WTC11 (cell line): Measurements from ENCODE around the gene VTI1A. TPM values are rescaled to one million over a fixed set of nuclear protein-coding genes. Genes with fewer than 3 reads are reported as not detected.
"Not testable (repeated sequence)": the region's sequence is repeated elsewhere in the genome, so short reads cannot be mapped to it uniquely, and the experiment has no call there.

Source experiments
- ATAC-seq: fragments of 200-7000 bp; cut with Tn5 transposase; 2 replicates; pipeline ENCODE4 v1.10.0; 2021; ENCODE audit warnings: mild to moderate bottlenecking, moderate library complexity
- CTCF ChIA-PET: fragments of 300-600 bp; sonication (Branson Sonifier 250); formaldehyde crosslinking; loops from one replicate; lab custom pipeline; 2021; ENCODE audit warnings: antibody characterized with exemption; lab: Charles Lee
- POLR2A ChIA-PET: fragments of 350-600 bp; sonication (Branson Sonifier 250); formaldehyde crosslinking; loops from one replicate; lab custom pipeline; 2021; ENCODE audit warnings: antibody characterized with exemption; lab: Charles Lee
- DNase-seq: peaks from one replicate; pipeline ENCODE4 v3.0.0; 2021; ENCODE audit warnings: low spot score
- H3K27ac Mint-ChIP-seq: 2 replicates; pipeline ENCODE4 v1.8.0; 2021; ENCODE audit warnings: mixed read lengths
- H3K27me3 Mint-ChIP-seq: 2 replicates; pipeline ENCODE4 v1.8.0; 2021; ENCODE audit warnings: low read depth, mild to moderate bottlenecking, moderate library complexity, mixed read lengths
- H3K36me3 Mint-ChIP-seq: 2 replicates; pipeline ENCODE4 v1.8.0; 2021; ENCODE audit warnings: mixed read lengths
- H3K4me1 Mint-ChIP-seq: 2 replicates; pipeline ENCODE4 v1.8.0; 2022; ENCODE audit warnings: mixed read lengths
- H3K4me3 Mint-ChIP-seq: 2 replicates; pipeline ENCODE4 v1.8.0; 2021; ENCODE audit warnings: mild to moderate bottlenecking, moderate library complexity, mixed read lengths
- H3K9me3 Mint-ChIP-seq: 2 replicates; pipeline ENCODE4 v1.8.0; 2021; ENCODE audit warnings: mixed read lengths
- ATF6 ChIP-seq: sonication (generic); formaldehyde crosslinking; IDR thresholded peaks from 2 replicates; pipeline ENCODE4 v1.8.1; 2023; ENCODE audit warnings: mild to moderate bottlenecking, missing genetic modification reagents
- IRF1 ChIP-seq: sonication (generic); formaldehyde crosslinking; IDR thresholded peaks from 2 replicates; pipeline ENCODE4 v1.8.0; 2023; ENCODE audit warnings: missing genetic modification reagents
- SMAD3 ChIP-seq: sonication (generic); formaldehyde crosslinking; IDR thresholded peaks from 2 replicates; pipeline ENCODE4 v1.8.0; 2022; ENCODE audit warnings: missing genetic modification reagents, mild to moderate bottlenecking, borderline replicate concordance
- ZNF263 ChIP-seq: sonication (generic); formaldehyde crosslinking; IDR thresholded peaks from 2 replicates; pipeline ENCODE4 v1.8.1; 2022; ENCODE audit warnings: low read depth, mild to moderate bottlenecking, moderate library complexity, missing genetic modification reagents
- ZNF396 ChIP-seq: fragments of 250-450 bp; sonication (Bioruptor Pico); IDR thresholded peaks from 2 replicates; pipeline ENCODE4 v1.8.0; 2021; ENCODE audit warnings: mild to moderate bottlenecking, moderate library complexity, borderline replicate concordance
- total RNA-seq: library from RNA; stranded (reverse); gene quantifications from 3 replicates; pipeline ENCODE4 v1.2.3, GENCODE V29; 2021
- TF ChIP-seq, protein P1 (sequence below): sonication (generic); formaldehyde crosslinking; IDR thresholded peaks from 2 replicates; pipeline ENCODE4 v1.8.1; 2023; ENCODE audit warnings: mild to moderate bottlenecking, missing genetic modification reagents, moderate library complexity
- TF ChIP-seq, protein P2 (sequence below): sonication (generic); formaldehyde crosslinking; IDR thresholded peaks from 2 replicates; pipeline ENCODE4 v1.8.0; 2022; ENCODE audit warnings: missing genetic modification reagents

The VTI1A gene
- total RNA-seq, 1 experiment from 2014 or later = 20.1 TPM

DNA sequence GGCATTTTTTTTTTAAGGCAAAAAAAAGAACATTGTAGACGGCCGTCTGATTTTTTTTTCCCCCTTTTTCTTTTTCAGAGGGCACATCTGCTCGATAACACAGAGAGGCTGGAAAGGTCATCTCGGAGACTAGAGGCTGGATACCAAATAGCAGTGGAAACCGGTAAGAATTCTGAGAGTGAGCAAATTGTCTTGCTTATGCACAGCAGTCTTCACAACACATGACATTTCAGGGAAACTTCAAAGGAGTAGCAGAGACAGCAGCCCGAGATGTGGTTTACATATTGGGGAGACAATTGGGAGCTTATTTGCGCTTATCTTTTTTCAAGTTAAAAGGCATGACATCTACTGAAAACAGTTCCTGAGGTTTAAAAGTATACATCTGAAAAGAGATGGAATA lies 91.2 kb downstream of the VTI1A start (continued):
- no peak for TF ChIP-seq IRF1
- TF ChIP-seq, protein P1, sequence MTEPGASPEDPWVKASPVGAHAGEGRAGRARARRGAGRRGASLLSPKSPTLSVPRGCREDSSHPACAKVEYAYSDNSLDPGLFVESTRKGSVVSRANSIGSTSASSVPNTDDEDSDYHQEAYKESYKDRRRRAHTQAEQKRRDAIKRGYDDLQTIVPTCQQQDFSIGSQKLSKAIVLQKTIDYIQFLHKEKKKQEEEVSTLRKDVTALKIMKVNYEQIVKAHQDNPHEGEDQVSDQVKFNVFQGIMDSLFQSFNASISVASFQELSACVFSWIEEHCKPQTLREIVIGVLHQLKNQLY (CRISPR knock-in tag) = no peak

DNA sequence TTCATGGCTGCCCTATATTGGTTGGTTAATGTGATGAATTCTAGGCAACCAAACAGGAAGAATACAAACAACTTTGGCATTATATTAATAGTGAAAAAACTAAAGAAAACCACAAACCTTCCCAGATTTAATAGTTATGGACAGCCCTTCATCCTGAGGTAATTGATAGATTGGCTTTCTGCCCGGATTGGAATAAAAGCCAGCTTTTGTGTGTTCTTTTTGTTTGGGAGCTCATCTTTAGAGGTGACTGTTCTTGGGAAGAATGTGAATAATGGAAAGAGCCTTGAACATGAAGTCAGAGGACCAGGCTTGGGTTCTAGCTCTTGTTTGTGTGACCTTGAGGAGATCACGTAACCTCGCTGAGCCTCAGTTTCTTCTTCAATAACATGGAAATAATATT lies 92.3 kb downstream of the VTI1A start:
- Mint-ChIP-seq H3K27me3 (no peaks in the 10 kb centered on the region), H3K4me3 (no peak overlapping the region)
- CTCF ChIA-PET = no interaction called here
- TF ChIP-seq, protein P2, sequence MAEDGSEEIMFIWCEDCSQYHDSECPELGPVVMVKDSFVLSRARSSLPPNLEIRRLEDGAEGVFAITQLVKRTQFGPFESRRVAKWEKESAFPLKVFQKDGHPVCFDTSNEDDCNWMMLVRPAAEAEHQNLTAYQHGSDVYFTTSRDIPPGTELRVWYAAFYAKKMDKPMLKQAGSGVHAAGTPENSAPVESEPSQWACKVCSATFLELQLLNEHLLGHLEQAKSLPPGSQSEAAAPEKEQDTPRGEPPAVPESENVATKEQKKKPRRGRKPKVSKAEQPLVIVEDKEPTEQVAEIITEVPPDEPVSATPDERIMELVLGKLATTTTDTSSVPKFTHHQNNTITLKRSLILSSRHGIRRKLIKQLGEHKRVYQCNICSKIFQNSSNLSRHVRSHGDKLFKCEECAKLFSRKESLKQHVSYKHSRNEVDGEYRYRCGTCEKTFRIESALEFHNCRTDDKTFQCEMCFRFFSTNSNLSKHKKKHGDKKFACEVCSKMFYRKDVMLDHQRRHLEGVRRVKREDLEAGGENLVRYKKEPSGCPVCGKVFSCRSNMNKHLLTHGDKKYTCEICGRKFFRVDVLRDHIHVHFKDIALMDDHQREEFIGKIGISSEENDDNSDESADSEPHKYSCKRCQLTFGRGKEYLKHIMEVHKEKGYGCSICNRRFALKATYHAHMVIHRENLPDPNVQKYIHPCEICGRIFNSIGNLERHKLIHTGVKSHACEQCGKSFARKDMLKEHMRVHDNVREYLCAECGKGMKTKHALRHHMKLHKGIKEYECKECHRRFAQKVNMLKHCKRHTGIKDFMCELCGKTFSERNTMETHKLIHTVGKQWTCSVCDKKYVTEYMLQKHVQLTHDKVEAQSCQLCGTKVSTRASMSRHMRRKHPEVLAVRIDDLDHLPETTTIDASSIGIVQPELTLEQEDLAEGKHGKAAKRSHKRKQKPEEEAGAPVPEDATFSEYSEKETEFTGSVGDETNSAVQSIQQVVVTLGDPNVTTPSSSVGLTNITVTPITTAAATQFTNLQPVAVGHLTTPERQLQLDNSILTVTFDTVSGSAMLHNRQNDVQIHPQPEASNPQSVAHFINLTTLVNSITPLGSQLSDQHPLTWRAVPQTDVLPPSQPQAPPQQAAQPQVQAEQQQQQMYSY = no peak
- TF ChIP-seq, all 79 proteins: peak for 0
- Mint-ChIP-seq H3K4me1 (peaks cover 8% of the 10 kb centered on the region), H3K36me3 (peaks cover 12% of the 10 kb centered on the region), H3K27ac (no peak overlapping the region), H3K9me3 (peaks cover 10% of the 10 kb centered on the region)
- POLR2A ChIA-PET = no interaction called here
- DNase-seq = no peak
- ATAC-seq = no peak

GRCh38 chr10:112542823-112543222 lies 95.8 kb downstream of the VTI1A start:
- H3K4me3 Mint-ChIP-seq, DNase-seq, H3K4me1 Mint-ChIP-seq, POLR2A ChIA-PET, H3K27ac Mint-ChIP-seq, H3K27me3 Mint-ChIP-seq, CTCF ChIA-PET, ATAC-seq: not testable (repeated sequence)
- H3K36me3 Mint-ChIP-seq = peaks cover 12% of the 10 kb centered on the region
- peaks cover 15% of the 10 kb centered on the region for H3K9me3 Mint-ChIP-seq

DNA sequence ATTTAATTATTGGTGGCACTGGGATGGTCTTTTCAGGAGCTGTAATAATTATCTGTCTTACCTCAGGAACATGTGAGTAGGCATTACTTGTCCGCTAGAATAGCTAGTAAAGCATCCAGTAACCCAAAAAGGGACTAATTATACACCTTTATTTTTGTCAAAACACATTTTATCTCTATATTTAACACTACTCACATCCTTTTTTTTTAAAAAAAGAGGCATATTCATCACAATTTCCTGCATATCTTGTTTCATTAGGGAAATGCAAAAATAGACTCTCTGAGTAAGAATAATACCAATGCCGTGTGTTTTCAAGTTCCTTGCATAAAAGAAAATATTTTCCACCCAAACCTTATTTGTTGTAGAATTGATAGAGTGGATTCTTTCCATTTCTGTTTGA lies 99.5 kb downstream of the VTI1A start:
- Mint-ChIP-seq H3K9me3 (peaks cover 15% of the 10 kb centered on the region), H3K4me3 (no peak overlapping the region), H3K27me3 (no peaks in the 10 kb centered on the region), H3K27ac (no peak overlapping the region), H3K4me1 (no peaks in the 10 kb centered on the region), H3K36me3 (peaks cover 12% of the 10 kb centered on the region)
- ChIA-PET POLR2A (no interaction called here), CTCF (no interaction called here)
- TF ChIP-seq ATF6 (CRISPR knock-in tag) = no peak
- no peak for DNase-seq
- no peak for ATAC-seq

DNA sequence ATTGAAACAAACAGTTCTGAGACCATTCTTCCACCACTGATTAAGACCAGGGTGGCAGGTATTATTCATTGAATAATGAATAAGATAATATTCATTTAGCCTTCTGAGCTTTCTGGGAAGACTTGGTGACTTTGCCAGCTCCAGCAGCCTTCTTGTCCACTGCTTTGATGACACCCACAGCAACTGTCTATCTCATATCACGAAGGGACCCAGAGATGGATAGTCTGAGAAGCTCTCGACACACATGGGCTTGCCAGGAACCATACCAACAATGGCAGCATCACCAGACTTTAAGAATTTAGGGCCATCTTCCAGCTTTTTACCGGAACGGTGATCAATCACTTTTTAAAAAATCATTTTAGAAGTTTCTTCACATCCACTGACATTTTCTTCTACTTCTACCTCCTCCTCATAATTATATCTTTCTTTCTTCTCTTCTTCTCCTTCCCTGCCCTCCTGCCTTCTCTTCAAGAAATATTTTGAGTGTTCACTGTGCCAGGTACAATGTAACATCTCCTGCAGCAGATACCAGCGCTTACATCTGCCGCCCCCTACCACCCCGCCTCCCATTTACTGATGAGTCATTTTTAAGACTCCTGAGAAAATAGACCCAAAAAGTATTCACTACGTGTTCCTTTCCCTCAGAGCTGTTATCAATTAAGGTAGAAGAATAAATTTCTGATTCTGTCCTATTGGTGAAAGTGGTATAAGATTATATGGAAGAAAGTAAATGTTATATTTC lies 101.7 kb downstream of the VTI1A start:
- no peak overlapping the region for H3K27ac Mint-ChIP-seq
- POLR2A ChIA-PET = no interaction called here
- no peaks in the 10 kb centered on the region for H3K27me3 Mint-ChIP-seq
- DNase-seq (no peak), ATAC-seq (no peak)
- CTCF ChIA-PET = interaction anchor here (1.1 kb wide), 1 partner anchor 77 kb away, joined by 3 read pairs; no protein-coding TSS in a partner anchor
- H3K4me3 Mint-ChIP-seq = no peak overlapping the region
- H3K9me3 Mint-ChIP-seq = peaks cover 8% of the 10 kb centered on the region
- TF ChIP-seq SMAD3 = no peak
- no peak for TF ChIP-seq ZNF396
- TF ChIP-seq ZNF263 (CRISPR knock-in tag) = no peak
- H3K4me1 Mint-ChIP-seq = no peaks in the 10 kb centered on the region
- H3K36me3 Mint-ChIP-seq = 0 out of 2 replicates have a peak, but pooled peaks cover 3% of the 10 kb centered on the region
